Activated CD4-positive, alpha-beta T cell treated with anti-CD3 and anti-CD28 coated beads, Interleukin-2, amount 50 U/mL, for 4 hours (primary cell): Measurements from ENCODE around the gene FCN2.

Source experiments
- DNase-seq, 2 experiments: peaks; one replicate each; pipeline ENCODE4 v3.0.0-alpha.2; 2020

Gene FCN2

DNA sequence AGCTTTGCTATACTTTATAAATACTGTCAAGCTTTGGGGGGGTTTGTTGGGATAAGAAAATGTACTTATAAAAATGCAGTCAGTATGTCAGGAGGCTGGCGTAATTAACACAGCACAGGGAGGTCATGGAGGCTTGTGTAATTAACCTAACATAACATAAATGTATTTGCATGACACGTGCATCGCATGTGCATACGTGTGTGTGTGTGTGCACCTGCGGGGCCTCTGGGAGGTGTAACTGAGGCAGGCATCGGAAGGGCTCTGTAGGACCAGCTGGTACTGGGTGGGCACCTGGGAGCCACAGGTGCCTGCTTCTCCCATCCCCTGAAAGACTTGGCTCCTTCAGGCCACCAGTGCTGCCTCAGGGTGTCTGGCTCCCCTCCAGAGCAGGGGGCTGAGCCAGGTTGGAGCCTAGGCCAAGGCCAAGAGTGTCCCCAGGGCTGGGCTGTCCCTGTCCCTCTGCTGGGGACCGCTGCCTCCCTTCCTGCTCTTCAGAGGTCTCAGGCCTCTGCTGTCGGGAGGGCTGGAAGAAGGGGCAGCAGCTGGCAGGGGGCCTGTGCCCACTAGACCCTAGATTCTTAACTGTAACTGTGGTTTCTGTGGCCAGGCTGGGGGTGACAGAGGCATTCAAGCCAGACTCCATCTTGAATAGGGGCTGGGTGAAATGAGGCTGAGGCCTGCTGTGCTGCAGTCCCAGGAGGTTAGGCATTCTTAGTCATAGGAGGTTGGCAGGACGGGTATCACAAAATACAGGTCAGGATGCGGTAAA lies 9.0 kb downstream of the FCN2 start:
- DNase-seq, result no peak

GRCh38 chr9:134890155-134890495 lies 9.5 kb downstream of the FCN2 start:
- DNase-seq, result no peak

- no peak for DNase-seq
Observed at GRCh38 chr9:134891053-134891452, 10.4 kb downstream of the FCN2 start.

- DNase-seq, result no peak
Observed at GRCh38 chr9:134891713-134892112, 11.1 kb downstream of the FCN2 start.

- DNase-seq, result no peak
Observed at GRCh38 chr9:134892221-134892620, 11.6 kb downstream of the FCN2 start.

DNA sequence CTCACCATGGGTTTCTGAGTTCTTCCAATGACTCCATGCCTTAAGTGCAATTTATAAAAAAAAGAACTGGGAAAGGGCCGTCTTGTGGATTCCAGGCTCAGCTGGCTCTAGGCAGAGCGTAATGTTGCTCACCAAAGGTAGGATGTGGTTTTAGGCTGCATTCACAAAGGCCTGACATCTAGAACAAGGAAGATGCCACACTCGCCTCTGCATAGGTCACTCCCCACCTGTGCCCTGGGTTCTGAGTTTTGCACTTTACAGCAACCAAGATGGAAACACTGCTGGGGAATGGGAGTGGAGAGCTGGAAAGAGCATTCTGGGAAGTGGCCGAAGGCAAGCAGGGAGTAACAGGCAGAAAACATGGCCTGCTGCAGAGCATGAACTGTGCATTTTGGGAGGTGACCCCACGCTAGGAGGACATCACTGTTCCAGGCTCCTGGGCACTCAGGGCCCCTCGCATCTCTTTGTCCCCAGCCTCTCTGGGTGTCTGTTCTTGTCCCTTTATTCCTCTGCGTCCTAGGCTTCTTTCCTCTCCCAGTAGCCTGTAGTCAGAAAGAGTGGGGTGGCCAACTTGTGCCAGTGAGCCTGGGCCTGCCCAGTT lies 12.3 kb downstream of the FCN2 start:
- DNase-seq, result no peak

GRCh38 chr9:134894136-134894860 lies 13.7 kb downstream of the FCN2 start:
- DNase-seq, result no peak

DNA sequence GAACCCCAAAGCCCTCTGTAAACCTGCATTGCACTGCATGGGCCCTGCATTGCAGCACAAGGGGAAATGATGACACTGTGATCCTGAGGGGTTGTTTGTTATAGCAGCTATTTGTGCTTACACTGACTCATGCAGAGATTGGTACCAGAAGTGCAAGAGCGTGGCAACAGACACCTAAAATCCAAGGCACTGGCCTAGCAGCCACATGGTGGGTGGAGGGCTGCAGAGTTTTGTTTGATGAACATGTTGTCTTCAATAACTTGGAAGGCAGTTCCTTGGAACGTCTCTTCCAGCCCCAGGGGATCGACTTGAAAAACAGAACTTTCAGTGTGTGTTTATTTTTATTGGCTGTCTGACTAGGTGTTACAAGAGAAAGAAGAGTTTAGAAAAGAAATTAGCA lies 14.5 kb downstream of the FCN2 start:
- no peak for DNase-seq

- no peak for DNase-seq
Observed at GRCh38 chr9:134895567-134895907, 14.9 kb downstream of the FCN2 start.

- DNase-seq, result no peak
Observed at GRCh38 chr9:134895908-134896833, 15.6 kb downstream of the FCN2 start.

DNA sequence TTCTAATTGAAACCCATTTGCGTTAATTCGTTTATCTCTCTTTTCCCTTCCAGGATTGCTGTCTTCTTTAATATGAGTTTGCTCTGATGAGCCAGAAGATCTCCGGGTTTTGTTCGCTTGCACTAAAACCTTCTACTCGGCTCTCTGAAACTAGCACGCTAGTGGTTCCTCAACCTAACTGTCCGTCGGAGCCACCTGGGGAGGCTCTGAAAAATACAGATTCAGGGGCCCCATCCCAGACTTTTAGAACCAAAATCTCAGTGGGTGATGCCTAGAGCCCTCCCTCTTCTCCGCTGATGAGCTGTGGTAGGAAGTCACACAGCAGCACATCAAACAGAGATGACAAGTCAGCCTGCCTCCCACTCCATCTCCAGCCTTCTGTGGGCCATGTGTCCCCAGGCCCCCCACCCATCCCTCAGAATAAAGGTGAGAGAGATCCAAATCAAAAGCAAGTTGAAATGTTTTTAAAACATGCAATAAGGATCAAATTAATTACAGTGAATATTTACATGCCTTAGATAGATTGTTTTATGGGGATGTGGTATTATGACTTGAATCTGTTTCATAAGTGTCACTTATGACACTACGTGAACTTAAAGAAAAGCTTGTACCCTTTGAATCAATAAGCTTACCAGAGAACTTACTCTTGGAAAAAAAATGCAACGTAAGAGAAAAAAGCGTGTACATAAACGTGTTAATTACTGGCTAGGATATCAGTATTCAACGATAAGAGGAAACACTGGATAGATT lies 16.4 kb downstream of the FCN2 start:
- no peak for DNase-seq

DNA sequence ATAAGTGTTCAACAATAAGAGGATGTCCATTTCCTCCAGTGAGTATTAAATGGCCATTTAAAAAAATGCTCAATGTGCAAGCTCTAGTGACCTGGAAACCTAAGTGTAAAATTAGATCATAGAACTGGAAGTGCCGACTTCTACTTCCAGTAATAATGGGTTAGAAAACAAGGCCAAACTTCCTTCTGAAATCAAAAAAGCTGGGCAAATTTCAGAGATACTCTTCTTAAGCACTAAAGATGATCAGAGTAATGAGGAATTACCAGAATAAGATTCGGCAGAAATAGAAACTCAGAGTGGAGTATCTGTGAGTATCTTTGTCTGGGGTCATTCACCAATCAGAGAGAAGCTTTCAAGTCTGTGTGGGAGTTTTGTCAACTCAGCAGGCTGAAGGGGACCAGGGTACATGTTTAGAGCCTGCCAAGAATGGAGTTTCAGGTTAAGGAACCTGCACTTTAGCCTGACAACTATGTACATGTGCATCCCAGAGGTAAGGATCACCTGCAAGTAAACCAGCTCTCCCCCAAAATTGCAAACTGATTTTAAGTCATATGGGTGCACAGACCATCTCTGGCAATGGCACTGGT lies 17.1 kb downstream of the FCN2 start:
- no peak for DNase-seq

DNA sequence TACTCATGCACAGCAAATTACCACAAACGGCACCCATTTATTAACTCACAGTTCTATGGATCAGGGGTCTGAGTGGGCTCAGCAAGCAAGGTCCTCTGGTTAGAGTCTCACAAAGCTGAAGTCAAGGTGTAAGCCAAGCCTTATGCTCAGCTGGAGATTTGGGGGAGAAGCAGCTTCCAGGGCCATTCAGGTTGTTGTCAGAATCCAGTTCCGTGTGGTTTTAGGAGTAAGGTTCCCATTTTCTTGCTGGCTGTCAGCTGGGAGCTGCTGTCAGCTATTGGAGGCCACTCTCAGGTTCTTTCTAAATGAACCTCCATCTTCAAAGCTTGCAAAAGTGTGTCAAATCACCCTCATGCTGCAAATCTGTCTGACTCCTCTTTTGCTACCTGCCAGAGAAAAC lies 17.7 kb downstream of the FCN2 start:
- no peak for DNase-seq

GRCh38 chr9:134899168-134899567 lies 18.6 kb downstream of the FCN2 start:
- no peak for DNase-seq

GRCh38 chr9:134899818-134900217 lies 19.2 kb downstream of the FCN2 start:
- no peak for DNase-seq

- DNase-seq, result no peak
Observed at GRCh38 chr9:134902936-134903335, 22.3 kb downstream of the FCN2 start.

GRCh38 chr9:134908524-134909309 lies 28.1 kb downstream of the FCN2 start:
- no peak for DNase-seq

DNA sequence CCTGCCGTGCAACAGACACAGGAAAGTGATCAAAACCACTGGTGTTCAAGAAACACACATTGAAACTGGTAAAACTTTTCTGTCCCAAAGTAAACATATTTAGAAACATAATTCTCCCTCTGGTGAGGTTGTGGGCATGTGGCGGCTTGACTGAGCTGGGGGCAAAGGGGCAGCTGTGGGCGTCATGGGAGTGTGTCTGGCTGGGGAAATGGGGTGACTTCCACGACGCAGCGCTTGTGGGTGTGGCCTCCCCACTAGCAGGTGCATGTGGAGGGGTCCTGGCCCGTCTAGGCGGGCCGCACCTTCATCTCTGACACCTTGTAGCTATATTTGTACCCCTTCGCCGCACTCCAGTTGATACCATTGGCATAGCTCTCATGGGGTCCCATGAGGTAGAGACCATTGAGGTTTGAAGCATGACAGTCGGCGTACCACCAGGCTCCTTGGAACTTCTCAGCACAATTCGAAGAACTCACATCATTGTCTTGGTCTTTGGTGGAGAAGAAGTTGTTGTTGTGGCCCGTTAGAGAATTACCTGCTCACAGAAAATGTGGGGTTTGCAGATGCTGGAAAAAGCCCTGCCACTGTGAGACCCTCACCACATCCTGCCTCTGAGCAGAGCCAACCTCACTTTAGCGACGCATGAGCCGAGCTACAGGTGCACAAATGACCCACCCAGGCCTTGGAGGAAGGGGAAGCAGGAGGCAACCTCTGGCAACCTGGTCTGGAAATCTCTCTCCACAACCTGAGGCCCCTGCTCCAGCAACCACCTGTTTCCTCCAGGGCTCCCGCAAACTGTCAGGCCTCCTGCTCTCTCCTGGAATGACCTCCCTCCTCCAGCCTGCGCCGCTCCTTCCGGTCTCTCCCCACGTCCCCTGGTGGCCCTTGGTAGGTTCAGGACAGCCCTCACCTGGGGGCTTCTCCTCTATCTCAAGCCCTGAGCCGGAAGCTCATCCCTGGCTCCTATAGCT lies 29.2 kb downstream of the FCN2 start:
- DNase-seq, result no peak

GRCh38 chr9:134912126-134912840 lies 31.7 kb downstream of the FCN2 start:
- no peak for DNase-seq
